ENCODE measurements around the gene PTCHD4. TPM values are rescaled to one million over a fixed set of nuclear protein-coding genes. Genes with fewer than 3 reads are reported as not detected.

PTCHD4 gene
- total RNA-seq, 2 donors from 2014 or later = 0.12 to 0.25 TPM

DNA sequence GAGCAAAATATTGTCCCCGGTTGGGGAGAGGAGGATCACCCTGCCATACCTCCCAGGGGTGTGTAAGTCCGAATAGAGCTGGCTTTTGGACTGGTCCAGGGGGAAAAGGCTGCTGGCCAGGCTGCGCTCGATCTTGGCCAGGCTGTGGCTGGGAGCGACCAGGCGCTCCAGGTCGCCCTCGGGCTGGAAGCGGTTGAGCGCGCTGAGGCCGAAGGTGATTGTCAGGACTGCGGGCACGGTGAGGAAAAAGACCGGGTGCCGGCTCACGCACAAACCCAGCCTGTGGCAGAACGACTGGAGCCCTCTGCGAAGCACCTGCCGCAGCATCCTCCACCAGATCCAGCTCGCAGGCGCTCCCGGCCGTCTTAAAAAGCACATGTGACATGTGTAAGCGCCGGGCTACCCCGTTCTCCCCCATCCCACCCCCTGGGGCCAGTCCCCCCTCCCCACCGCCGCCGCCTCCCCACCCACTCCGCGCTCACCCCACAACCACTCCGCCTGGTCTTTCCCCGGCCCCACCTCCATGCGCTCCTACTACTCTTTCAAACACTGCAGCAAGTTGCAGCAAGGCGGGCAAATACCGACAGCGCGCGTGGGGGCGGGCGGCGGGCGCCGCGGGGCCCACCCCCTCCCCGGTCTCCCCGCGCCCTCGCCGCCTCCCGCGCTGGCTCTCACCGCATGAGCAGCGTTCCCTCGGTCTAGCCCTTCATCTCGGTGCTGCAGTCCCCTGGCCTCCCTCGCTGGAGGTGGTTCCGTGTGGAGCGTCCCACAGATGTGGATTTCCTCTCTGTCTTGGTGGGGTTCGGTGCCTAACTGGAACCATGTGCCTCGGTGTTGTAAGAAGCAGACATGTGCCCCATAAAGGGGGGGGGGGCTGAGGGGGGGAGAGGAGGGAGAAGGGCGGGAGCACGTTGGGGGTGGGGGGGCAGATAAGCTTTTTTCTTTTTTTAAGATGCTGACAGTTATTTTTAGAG is 42.4 kb downstream of the PTCHD4 start:
- intact Hi-C loops (cut with DNase I, micrococcal nuclease) = no loop called here
- ATAC-seq (no peak), DNase-seq (no peak)

DNA sequence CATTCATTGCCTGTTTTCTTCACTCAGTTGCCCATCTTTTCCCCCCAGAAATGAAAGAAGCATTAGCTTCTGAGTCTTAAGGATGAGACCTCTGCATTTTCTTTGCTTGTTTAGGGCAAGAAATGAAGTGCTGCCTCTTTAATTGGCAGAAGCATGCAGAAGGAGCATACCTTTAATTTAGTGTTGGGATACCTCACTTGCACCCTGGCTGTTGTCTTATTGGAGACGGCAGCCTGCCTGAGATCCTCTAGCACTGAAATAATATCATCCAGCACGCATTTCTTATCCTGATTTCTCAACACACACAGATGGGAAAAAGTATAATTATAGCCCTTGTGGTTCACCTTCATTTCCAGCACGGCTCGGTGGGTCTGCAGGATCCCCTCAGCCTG is 43.1 kb downstream of the PTCHD4 start:
- intact Hi-C loops (cut with DNase I, micrococcal nuclease) = no loop called here
- ATAC-seq (no peak), DNase-seq (no peak)

DNA sequence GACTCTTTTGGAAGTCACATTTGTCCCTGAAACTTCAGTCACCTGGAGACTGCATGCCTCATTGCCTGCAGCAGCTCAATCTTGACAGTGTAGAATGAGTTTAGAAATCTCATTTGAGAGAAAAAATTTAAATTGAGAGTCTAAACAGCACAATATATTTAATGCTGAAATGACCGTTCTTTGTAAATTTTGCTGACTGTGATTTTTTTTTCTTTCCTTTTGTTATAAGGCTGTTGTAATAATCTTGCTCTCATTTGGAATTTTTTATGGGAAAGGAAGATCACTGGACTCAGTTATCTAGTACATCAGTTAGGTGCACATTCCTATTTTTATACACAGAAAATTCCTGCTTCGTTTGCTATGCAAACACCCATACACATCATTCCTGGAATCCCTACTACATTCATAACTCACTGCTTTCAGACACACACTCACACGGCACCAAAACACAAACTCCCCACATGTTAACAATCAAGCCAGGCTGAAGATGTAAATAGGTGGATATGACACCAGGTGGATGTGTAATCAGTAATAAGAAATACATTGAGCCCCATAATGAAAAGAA is 43.8 kb downstream of the PTCHD4 start:
- ATAC-seq = no peak
- DNase-seq = no peak
- intact Hi-C loops (cut with DNase I, micrococcal nuclease) = no loop called here

DNA sequence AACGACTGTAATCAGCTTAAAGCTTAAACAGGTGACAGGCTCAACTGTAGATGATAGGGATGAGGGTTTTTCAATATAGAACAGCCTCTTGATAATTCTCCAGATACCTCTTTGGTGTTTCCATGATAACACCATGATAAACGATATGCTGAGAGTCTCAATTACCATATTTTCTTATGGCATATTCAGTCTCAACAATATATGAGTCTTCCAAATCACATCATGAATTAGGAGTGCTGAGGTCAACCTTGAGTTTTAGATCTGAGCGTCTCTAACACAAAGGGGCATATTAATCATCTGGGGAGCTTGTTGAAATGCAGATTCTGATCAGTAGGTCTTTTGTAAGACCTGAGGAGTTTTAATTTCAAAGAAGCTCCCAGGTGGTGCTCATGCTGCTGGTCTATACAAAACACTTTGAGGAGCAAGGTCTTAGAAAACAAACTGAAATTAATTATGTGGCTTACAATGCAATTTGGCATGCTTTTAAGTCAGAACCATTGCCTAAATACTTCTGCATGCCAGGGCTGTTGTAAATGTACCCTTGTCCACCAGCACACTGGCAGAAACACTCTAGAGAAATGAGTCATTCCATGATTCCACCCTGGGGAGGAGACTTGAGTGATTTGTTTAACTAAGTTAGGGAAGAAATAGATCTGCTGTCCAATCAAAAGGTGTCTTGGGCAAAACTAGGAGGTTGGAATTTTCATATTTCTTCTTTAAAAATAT is 49.6 kb downstream of the PTCHD4 start:
- ATAC-seq (no peak), DNase-seq (no peak)
- intact Hi-C loops (cut with DNase I, micrococcal nuclease) = no loop called here
